HG03060 (cell line): ENCODE data around the gene TUBGCP2.

Source experiments
- ATAC-seq: cut with Tn5 transposase; IDR thresholded peaks from one replicate; pipeline ENCODE4 v1.9.1; 2021; ENCODE audit warnings: low read depth, moderate number of reproducible peaks; ENCODE audit not compliant: unreplicated experiment

The TUBGCP2 gene, protein sequence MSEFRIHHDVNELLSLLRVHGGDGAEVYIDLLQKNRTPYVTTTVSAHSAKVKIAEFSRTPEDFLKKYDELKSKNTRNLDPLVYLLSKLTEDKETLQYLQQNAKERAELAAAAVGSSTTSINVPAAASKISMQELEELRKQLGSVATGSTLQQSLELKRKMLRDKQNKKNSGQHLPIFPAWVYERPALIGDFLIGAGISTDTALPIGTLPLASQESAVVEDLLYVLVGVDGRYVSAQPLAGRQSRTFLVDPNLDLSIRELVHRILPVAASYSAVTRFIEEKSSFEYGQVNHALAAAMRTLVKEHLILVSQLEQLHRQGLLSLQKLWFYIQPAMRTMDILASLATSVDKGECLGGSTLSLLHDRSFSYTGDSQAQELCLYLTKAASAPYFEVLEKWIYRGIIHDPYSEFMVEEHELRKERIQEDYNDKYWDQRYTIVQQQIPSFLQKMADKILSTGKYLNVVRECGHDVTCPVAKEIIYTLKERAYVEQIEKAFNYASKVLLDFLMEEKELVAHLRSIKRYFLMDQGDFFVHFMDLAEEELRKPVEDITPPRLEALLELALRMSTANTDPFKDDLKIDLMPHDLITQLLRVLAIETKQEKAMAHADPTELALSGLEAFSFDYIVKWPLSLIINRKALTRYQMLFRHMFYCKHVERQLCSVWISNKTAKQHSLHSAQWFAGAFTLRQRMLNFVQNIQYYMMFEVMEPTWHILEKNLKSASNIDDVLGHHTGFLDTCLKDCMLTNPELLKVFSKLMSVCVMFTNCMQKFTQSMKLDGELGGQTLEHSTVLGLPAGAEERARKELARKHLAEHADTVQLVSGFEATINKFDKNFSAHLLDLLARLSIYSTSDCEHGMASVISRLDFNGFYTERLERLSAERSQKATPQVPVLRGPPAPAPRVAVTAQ

DNA sequence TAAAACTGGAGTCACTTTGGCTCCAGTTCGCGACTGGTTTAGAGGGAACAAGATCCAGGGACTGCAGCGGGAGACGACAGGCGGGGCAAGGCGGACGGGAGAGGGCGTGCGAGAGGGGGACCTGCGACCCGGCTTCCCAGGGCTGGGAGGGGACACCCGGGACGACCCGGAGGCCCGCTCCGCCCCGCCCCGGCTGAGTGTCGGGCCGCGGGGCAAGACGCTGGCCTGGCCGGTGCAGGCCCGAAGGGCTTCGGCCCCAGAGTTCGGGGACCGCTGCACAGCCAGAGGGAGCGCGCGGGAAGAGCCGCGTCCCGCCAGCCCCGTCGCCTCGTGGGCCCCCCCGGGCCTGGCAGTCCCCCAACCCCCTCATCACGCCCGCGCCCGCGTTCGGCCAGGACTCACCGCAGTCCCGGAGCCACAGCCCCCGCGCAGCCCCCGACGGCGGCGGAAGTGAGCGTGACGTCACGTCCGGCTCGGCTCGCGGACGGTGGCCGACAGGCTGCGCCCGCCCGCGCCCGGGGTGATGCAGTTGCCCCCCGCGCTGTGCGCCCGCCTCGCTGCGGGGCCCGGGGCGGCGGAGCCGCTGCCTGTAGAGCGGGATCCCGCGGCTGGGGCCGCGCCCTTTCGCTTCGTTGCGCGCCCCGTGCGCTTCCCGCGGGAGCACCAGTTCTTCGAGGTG is at the start of gene TUBGCP2, which contains the start of gene ZNF511:
Gene TUBGCP2, minus strand, starts transcription at position 452 of the 679 bp plus-strand sequence. CDS start 5,931 bp downstream, outside the sequence.
Gene ZNF511, plus strand, starts transcription at position 494 of the 679 bp plus-strand sequence. Its CDS starts 30 bp downstream, at position 524.
- peak; percentile 26 for ATAC-seq

DNA sequence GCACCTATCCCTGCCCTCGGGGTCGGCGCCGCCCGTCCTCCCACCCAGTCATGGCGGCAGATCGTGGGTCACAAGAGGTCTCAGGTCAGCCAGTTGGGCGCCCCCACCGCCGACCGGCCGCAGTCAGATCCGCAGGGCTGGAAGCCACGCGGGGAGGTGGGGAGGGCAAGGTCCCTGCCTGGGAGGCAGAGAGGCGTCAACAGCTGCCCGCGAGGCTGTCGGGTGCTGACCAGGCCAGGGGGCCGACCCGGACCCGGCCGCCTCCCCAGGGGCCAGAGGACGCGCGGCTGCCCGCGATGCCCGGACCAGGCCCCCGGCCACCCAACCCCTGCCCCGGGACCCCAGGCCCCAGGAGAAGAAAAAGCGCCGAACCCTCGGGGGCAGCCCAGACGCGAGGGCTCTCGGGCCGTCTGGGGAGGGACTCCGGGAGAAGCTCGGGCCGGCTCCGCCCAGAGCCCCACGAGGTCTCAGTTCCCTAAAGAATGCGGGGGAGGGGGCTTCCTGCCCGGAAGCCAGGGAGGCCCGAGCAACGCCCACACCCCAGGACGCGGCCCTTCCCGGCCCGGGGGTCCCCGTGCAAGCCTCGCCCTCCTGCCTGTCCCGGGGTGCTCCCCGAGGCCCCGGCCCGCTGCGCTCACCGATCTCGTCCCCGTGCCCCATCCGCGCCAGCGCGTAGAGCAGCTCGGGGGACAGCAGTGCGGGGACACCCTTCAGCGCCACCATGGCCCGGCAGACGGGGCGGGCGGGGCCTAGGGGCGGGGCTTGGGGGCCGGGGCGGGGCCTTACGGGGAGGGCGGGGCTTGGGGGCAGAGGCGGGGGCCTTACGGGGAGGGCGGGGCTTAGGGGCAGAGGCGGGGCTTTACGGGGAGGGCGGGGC is 48.9 kb upstream of the TUBGCP2 start, which contains the start of gene FUOM:
Gene FUOM, minus strand, starts transcription at position 735 of the 877 bp plus-strand sequence. Its CDS starts 12 bp downstream, at position 723.
- ATAC-seq, result peak; percentile 37

DNA sequence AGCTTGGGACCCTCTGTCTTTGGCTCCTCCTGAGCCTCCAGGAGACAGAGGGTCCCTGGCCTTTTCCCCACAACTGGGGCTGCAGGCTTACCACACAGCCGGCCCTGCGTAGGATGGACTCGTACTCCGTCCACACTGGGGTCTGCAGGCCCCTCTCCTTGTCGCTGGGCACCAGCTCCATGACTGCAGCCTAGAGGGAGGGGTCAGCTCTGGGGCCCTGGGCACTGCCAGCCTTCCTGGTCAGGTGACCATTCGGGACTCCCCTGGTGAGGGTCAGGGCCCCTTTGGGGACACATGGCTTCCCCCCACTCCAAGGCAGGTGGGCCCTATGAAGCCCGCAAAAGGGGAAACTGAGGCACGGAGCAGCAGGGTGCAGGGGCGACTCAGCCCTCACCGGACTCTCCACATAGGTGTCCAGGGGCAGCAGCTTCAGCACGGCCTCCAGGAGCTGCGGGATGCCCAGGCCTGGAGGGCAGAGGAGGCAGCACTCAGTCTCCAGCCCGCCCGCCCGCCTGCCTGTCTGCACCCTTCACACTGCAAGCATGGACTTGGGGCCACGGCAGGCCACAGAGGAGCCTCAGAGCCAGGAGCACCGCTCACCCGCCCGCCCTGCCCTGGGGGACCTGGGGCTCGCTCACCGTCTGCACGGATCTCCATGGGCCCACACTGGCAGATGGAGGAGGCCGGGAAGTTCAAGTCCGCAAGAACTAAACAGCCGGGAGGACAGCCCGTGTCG is 48.0 kb upstream of the TUBGCP2 start:
- no peak for ATAC-seq

DNA sequence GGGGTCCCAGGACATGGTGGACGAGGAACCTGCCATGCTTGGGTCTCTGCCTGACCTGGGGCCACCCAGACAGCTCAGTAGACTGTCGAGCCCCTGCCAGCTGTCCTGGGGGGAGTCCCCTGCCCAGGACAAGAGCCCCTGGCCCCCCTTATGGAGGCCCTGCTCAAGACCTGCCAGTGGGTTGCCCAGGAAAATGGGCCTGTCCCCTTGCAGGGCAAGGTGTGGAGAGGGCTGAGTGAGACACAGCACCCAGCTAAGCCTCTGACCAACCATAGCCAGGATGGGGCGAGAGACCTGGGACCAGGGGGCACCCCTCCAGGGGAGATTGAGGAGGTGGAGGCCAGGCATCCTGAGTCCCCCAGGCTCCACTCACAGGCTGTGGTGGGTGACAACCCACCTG is 47.3 kb upstream of the TUBGCP2 start:
- ATAC-seq, result no peak

DNA sequence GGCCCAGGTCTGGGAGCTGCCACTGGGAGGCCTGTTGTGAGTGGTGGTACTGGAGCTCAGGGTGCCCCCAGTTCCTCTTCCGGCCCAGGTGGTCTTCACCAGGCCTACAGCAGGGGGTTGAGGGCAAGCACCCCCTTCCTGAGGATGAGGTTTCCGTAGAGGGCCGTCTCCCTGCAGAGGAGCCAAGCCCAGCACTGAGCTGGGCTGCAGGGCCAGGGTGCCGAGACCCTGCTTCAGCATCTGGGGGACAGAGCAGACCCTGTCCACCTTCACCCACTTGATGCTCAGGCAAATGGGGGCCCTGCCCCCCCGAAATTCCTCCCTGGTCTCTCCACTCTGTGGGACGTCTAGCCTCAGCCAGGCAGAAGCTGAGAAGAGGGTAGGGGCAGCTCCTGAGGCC is 46.6 kb upstream of the TUBGCP2 start:
- ATAC-seq, result no peak

DNA sequence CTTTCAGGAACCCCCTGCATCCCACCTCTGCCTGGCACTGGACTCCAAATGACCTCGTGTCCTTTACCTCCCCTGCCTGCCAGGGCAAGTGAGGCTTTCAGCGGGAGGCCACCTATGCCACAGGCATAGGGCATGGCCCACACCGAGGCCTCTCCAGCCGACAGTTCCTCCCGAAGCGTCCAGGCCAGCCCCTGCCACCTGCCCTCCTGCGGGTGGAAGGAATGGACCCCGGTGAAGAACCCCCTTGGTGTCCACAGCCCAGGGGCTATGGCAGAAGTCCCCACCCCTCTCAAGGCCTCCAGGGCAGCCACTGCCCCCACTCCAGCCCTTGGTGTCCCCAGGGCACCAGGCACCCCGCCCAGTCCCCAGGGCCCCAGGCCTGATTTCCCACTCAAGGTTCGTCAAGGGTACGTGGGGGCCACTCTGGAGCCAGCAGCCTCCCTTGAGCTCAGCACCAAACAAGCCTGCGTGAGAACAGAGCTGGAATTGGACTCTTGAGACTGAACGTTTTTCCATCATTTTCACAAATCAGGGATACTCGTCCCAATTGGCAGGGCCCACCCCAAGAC is 46.1 kb upstream of the TUBGCP2 start:
- no peak for ATAC-seq

DNA sequence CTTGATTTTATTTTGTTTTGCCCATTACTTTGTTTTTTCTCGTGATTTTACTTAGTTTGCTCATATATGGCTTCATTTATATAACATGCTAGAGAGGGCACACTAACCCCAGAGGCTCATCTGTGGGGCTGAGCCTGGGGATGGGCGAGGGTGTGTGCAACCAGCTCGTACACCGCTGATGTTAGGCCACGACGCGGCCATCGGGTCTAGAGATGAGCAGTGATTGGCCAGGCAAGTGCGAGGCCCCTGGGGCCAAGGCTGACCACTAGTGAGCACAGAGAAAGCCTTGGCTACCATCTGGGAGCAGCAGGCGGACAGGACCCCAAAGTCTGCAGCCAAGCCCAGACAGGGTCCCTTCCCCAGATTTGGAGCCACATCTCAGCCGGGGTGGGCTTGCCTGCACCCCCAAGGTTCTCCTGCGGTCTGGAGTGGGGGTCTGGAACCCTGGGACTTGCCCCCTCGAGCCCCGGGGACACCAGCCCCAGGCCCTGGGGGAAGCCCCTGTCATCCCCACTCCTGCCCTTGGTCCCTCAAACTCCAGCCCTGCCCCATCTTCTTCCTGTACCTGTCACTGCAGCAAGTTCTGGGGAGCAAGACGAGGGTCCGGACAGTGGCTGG is 45.4 kb upstream of the TUBGCP2 start:
- ATAC-seq, result no peak

DNA sequence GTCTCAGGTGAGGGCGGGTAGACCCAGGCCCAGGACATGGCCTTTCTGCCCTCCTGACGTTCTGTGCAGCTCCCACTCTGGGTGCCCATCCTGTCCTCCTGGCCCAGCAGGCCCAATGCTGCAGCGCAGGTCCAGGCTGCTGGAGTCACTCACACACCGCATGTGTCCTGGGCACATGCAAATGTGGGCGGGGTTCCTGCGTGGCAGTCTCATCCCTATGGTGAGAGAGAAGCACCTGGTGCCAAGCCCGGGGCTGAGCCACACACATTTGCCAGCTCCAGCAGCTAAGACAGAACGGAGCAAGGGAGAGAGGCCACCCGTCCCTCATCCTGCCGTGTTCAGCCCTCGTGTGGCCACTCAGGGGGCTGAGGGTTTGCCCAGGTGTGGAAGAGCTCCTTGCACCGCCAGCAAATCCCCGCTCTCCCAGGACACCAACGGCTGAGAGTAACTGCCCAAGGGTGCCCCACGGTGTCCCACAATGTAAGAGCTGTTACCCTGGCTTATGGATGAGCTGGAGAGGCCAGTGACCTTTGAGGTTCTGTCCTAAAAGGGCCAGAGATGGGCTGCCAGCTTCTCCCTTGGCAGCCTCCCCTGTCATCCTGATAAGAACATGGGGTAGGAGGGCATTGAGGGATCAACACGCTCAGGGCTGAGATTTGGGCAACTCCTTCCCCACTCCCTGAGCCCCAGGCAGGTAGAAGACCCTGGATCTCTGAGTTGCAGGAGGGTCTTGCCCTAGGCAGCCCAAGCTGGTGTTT is 44.7 kb upstream of the TUBGCP2 start:
- no peak for ATAC-seq

DNA sequence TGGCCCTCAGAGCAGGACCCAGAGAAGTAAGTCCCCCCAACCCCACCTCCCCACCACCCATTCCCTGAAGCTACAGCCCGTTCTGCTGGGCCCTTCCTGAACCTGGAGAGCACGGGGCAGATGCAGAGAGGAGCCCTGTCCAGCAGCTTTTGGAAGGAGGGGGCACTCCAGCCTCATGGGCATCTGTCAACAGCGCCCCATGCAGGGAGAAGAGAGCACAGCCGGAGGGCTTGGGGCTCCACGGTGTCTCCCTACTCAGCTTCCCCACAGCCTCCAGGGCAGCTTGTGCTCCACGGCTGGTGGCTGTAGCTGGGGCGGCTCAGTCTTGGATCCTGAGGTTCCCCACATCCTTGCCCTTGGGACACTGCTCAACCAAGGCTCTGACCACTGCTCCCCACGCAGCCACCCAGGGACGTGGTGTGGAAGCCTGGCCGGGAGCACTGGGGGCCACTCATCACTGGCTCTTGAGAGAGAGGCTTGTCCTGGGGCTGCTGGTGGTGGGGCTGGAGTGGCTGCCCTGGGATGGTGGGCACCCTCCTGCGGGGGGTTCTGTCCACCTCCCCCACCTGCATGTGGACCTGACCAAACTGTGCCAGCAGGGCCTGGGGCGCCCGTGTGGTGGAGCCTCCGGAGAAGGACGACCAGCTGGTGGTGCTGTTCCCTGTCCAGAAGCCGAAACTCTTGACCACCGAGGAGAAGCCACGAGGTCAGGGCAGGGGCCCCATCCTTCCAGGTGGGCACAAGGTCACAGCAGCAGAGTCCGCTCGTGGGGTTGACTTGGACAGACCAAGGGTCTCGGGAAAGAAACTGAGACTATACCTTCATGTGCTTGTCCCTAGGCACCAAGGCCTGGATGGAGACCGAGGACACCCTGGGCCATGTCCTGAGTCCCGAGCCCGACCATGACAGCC is 43.0 kb upstream of the TUBGCP2 start:
- no peak for ATAC-seq

DNA sequence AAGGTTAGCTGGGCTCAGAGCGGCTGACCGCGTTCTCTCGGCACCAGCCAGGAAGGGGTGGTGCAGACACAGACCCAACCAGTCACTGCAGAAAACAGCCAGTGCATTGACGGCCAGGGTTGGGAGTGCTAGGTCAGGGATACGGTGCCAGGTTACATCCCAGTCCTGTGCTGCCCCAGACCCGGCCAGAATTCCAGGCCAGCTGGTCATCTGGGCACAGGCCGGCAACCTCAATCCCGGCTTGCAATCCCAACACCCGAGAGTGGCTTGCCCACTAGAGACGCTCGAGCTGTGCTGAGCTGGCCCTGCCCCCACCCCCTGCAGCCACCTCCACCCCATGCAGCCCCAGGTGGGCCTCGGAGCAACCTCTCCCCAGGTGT is 42.3 kb upstream of the TUBGCP2 start:
- no peak for ATAC-seq

DNA sequence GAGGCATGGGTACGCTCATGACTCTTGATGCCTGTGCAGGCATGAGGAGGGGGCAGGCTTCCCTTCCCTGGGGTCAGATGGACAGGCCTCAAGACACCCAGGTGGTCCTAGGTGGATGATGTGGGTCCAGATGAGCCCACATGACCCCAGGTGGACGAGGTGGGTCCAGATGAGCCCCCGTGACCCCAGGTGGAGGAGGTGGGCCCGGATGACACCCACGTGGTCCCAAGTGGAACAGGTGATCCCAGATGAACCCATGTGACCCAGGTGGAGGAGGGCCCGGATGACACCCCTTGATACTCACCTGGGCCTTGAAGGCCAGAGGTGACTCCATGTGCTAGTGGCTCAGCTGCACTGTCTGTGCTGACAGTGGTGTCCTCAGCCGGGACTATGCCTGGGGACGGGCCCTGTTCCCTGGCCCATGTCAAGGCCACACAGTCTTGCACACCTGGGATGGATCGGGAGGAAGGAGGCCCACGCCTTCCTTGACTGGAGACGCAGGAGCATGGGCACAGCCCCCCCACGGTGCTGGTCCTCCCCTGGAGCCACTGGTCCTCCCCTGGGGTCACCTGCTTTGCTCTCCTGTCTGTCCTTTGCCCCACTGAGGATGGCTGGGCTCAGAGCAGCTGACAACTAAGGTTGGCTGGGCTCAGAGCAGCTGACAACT is 41.7 kb upstream of the TUBGCP2 start:
- no peak for ATAC-seq

DNA sequence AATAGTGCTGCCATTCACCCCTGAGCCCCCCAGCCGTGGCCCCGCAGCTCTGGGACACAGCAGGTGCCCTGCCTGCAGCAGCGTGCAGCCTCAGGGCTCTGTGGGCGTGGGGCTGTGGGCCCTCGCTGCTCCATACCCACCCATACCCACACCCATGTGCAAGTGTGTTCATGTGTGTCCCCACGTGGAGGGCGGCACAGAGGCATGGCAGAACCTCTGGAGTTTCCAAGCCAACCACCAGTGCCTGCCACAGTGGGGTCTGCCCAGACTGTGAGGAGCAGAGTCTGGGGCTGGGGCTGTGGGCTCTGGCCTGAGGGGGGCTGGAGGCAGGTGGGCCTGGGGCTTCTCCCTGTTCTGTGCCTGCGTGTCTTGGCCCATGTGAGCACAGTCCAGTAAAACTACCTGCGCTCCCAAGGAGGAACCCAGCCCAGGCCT is 40.9 kb upstream of the TUBGCP2 start:
- ATAC-seq, result no peak

DNA sequence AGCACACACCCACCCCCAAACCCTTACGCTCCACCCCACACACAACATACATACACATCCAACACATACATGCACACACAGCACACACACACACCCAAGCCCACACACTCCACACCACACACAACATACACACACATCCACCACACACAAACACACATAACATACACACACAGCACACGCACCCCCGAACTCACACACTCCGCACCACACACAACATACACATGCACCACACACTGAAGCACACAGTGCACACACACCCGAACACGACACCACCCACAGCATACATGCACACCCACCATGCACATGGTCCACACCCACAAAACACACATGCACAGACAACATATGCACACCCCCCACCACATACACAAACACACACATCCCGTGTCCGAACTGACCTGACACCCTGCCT is 40.5 kb upstream of the TUBGCP2 start:
- no peak for ATAC-seq

DNA sequence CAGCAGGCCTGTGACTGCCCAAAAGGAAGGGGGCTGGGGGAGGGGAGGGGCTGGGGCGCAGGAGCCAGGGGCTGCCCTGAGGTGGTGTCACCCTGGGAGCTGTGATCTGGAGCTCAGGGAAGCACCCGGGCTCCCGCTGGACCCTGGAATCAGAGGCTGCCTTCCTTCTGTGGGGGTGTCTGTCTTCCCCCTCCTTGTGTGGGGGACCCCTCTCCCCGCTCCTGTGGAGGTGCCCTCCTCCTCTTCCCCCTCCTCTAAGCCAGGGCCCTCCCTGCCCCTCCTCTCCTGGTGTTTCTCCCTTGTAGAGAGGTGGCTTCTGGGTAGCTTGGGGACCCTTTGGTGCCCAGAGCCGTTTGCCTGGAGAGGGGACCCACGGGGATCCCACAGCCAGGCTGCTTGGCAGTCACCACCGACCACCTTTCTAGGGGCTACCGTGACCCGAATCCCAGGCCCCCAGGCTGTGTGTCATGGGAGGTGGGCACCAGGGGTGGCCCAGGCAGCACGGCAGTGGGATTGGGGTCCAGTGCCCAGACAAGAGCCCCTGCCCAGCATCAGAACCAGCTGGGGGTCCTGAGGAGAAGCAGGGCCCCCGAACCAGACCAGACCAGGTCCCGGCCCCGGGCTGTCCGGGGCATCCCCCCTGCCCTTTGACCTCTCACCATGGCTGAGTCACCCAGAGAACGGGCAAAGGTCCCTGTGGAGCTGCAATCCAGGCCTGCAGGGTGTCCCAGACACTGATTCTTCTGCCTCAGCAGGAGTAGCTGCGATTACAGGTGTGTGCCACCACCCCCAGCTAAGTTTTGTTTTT is 39.2 kb upstream of the TUBGCP2 start:
- no peak for ATAC-seq

DNA sequence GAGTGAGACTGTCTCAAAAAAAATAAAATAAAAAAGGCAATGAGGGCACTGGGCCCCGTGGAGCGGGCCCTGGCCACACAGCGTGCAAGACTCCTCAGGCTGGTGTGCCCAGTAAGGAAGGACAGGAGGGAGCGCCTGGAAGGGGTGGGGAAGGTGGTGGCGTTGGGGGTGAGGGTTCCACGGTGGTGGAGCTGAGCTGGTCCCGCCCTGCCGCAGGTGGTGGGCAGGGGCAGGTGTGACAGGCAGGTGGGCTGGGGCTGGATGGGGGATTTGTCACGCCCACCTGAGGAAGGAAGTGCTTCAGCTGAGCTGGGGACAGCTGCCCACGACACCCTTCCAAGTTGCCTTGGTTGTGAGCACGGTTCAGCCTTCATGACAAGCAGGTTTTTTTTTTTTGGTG is 37.7 kb upstream of the TUBGCP2 start:
- no peak for ATAC-seq
